Left forelimb (tissue), 1 donor: Measurements from ENCODE around the gene NSF.
"Not testable (repeated sequence)": the region's sequence is repeated elsewhere in the genome, so short reads cannot be mapped to it uniquely, and the experiment has no call there.

Source experiments
- DNase-seq: peaks from one replicate; pipeline ENCODE4 v3.0.0-alpha.2; 2018; ENCODE audit warnings: low spot score

The NSF gene

DNA sequence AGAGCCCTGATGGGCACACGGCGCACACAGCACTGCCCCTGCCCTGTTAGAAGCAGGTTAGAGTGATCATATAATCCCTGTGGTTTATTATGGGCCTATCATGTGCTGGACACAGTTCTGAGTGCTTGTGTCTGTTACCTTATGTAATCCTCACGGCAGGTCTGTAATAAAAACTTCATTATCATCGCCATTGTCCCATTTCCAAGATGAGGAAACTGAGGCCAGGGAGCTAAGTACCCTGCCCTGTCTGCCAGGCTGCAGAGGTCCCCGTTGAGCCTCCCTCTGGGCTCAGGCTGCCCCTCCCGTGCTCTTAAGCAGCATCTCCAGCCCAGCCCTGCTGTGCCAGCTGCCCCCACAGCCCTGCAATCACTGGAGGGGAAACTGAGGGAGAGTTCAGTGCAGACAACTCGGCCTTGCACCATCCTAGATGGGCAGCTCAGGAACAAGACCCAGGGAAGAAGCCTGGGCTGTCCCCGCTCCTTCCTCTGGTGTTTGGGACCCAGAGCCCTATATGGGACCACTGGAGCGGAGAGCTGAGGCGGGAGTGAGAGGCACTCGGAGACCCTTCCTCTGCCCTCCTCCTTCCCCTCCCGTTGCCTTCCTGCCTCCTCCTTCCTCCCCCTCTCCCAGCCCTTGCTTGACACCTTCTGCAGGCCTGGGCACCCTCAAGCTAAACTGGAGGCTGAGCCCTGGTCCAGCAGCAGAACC, 186.0 kb downstream of the NSF start:
- no peak for DNase-seq

DNA sequence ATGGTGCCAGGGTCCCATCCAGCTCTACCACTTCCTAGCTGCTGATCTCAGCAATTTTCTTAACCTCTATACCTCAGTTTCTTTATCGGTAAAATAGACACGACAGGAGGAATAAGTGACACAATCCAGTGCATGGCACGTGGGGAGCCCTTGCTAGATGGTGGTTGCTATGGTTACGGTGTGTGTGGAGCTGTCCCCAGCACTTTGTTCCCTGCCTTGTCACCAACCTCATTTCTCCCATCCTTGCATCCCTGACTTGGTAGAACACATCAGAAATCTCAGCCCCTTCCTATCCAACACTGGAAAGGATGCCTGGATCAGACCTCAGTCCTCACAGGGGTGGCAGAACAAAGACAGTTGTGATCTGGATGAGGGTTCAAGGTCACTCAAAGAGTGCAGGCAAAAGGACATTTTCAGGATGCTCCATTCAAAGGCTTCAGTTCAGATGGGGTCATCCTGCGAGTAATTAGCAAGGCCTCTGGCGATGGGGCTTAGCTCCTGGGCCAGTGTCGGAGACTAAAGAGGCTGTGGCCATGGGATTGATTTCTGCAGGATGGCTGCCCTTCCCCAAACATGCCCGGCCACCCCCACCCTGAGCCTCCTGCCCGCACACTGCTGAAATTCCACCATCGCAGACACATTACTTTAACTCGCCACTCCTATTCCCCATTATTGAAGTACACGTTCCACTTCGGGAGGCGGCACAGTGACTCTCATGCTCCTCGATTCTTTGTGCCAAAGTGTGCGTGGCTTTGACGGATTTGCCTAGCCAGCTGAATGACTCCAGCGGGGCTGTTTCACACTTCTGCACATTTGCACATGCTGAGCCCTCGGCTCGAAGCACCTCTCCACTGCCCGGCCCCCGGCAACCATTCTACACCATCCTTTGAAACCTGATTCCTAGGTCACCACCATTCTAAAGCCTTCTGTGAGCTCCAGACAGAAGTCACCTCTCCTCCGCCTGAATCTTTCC, 187.8 kb downstream of the NSF start:
- no peak for DNase-seq

DNA sequence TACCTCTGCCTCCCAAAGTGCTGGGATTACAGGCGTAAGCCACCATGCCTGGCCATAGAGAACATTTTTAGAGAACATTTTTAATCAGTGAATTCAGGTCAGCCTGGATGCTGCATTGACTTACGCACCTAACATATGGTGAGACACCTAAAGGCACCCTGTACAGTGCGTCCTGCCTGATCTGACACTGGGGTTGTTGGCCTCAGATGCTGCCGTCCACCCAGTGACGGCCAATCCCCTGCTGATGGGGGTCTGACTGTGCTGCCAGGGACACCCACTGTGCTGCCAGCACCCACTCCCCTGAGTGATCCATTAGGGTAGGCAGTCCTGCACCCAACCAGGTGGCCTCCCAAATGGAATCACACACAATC, 189.5 kb downstream of the NSF start:
- no peak for DNase-seq

DNA sequence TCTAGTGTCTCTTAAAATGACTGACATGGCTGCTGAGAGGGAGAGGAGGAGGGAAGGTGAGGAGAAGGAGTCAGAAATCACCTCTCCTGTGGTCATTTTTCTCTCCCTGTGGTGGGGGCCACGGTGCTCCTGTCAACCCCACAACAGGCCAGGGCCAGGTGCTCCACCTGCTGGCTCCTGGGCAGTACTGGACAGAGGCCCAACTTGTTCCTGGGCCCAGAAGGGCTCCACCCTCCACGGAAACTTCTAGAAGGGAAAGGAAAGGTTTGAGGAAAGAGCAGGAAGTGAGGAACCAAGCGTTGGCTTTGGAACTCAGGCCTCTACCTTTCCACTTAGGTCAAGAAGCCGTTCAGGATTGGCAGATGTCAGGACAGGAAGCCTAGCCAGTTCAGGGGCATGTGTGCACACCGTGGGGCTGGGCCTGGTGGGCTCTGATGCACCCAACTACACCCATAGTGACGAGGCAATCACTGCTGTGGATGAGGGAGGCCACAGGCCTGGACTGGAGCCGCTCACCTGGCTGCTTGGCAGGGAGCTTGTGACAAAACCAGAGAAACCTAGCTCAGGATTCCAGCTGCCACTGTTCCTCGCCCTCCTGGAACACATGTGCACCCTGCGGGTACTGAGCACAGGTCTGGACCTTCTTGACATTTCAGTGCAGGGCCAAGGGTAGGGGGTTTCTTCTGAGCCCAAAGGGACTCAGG, 191.9 kb downstream of the NSF start:
- DNase-seq = no peak

DNA sequence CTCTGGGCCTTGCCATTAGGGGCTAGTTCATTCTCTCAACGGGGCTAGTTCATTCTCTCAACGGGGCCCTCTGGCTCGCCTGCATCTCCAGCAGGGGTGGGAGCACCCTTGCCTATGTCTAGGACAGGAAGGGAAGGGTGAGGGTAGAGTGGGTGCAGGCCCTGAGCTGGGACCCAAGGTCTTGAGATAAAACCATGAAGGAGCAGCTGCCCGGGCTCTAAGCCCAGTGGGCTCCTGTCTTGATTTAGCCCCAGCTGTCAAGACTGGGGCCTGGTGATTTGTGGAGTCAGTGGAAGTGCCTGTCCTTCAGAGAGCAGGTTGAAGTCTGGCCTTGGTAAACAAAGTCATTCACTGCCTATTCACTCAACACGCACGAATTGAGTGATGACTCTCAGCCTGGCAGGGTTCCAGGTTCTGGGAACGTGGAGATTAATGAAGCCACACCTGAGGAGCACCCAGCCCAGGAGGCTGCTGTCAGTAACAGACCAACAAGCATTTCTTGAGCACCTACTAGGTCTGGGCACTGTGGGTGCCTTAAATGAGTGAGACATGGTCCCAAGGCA, 192.6 kb downstream of the NSF start:
- DNase-seq = no peak

DNA sequence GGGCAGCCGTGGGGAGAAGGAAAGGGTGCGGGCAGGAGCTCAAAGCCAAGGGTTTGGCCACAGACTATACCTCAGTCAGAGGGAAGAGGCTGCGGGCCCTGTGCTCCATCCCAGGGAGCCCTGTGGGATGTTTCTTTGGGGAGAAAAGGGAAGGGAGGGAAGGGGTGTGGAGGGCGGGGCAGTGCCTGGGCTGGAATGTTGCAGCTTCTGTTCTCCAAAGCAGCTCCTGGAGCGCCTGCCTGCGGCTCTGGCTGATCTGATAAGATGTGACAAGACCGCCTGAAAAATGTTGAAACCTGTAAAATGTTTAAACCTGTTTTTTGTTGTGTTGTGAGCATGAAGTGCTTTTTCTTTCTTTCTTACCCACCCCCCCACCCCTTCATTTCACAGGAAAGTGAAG, 195.2 kb downstream of the NSF start:
- DNase-seq = no peak

DNA sequence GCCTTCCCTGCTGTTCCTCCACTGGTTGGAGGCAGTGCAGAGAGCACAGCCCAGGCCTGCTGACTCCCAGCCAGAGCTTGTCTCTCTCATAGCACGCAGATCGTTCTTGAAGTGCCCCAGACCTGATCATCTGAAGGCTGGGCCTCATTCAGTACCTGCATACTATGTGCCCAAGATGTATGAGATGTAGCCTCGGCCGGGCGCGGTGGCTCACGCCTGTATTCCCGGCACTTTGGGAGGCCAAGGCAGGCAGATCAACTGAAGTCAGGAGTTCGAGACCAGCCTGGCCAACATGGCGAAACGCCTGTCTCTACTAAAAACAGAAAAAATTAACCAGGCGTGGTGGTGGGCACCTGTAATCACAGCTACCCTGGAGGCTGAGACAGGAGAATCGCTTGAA, 197.0 kb downstream of the NSF start:
- no peak for DNase-seq

DNA sequence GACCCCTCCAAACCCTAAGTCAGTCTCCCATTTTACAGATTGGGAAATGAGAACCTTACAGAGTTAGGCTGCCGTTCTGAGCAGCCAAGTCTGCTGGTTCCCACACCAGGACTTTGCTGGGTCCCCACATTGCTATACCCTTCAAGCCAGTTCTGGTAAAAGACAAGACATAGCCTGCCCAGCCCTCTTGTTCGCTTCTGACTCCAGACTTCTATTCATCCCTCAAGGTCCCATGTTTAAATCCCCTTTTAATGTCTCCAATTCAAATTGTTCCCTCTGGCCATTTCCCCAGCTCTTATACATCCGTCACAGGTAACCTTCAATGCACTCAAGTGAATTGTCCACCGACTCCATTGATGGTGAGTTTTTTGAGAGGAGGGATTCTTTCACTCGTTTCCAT, 197.8 kb downstream of the NSF start:
- no peak for DNase-seq

DNA sequence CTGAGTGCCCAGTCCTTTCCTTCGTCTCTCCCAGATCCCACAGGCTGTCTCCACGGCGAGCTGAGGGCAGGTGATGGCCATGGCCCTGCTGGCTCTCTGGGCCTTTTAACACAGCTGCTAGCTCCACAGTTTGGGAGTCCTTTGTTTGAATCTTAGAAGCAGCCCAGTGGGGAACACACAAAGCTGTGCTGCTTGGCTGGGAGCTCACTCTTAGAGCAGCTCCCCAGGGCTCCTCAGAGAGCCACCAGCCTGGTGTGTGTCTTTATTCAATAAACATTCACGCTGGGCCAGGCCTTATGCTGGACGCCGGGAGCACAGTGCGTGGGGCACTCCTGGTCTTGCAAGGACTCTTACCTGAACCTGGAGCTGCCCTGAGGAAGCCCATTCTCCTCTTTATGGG, 198.3 kb downstream of the NSF start:
- no peak for DNase-seq

DNA sequence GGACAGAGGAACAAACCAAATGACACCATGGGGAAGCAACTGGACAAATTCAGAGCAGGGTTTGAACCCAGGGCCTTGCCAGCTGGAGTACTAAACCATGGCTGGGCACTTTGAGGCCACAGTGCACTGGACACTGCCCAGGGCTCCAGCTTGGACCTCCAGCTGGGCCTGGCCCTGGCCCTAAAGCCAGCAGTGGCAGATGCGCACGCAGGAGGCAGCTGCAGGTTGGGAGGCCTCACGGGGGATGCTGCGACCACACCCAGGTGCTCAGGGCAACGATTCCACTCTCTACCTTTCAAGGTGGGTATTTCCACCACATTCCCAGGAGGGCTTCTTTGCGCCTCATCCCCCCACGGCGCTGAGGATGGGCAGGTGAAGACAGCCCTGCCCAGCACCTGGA, 199.1 kb downstream of the NSF start:
- no peak for DNase-seq

DNA sequence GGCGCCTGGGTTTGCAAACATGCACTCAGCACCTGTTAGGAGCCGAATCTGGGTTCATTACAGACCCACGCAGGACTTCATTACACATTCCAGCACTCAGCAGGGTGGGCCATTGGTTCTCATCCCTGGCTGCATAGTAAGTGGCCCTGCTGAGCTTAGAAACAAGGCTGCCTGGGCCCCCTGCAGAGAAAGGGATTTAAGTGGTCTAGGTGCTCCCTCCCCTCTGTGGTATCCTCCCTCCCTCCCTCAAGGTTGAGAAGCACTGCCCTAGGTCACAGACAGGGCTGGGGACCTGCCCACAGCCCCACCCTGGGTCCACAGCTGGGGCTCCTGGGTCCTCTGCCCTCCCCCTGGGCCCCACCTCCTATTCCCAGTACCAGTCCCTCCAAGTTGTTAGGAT, 199.7 kb downstream of the NSF start:
- DNase-seq = no peak

DNA sequence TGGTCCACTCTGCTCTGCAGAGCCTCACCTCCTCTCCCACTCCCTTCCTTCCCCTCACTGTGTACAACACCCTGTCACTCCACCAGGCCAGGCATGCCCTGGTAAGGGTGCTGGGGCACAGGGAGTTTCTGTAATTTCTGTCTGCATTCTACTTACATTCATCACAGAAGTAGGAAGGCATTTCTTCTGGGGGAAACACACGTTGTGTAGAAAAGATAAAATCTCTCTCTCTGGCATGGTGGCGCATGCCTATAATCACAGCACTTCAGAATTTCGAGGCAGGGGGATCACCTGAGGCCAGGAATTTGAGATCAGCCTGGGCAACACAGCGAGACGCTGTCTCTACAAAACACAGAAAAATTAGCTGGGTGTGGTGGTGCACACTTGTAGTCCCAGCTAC, 201.1 kb downstream of the NSF start:
- DNase-seq = no peak

DNA sequence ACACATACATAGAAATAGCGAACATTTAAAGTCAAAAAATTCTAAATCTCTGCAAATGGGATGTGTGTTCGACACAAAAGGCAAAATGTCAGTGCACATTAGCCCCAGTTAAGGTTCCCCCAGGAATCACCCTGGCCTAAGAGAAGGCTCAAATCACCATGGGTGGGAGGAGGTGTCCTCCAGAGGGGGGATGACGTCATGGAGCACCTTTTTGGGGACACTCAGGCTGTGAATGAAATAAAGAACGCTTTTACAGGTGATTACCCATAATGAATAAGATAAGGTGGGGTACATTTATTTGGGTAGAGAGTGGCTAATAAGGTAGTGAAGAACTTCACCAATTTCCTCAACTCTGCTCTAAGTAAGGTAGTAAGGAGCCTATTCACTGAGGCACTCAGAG, 201.6 kb downstream of the NSF start:
- DNase-seq = no peak

DNA sequence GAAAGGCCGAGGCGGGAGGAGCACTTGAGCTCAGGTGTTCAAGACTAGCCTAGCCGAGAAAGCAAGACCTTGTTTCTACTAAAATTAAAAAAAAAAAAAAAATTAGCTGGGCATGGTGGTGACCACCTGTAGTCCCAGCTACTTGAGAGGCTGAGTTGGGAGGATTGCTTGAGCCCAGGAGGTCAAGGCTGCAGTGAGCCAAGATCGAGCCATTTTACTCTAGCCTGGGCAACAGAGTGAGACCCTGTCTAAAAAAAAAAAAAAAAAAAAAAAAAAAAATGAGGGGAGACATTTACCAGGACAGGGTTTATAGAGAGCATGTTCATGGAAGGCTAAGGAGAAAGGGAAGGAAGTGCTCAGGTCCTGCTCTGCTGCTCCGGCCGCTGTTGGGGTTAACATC, 202.6 kb downstream of the NSF start:
- not testable (repeated sequence) for DNase-seq

DNA sequence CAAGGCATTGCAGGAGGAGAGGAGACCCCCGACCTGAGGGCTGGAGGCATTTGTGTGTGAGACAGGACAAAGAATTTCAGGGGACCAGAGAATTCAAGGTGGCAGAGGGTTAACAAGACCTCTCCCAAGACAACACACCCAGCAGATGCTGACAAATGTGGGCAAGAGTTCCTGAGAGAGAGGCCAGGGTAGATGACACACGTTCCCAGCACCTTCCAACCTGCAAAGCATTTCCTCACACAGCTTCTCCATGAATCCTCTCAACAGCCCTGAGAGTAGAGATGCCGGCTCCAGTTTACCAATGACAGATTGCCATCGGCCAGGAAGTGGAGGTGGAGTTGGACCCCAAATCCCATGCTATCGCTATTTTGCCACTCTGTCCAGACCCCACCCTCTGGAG, 203.1 kb downstream of the NSF start:
- DNase-seq = no peak

DNA sequence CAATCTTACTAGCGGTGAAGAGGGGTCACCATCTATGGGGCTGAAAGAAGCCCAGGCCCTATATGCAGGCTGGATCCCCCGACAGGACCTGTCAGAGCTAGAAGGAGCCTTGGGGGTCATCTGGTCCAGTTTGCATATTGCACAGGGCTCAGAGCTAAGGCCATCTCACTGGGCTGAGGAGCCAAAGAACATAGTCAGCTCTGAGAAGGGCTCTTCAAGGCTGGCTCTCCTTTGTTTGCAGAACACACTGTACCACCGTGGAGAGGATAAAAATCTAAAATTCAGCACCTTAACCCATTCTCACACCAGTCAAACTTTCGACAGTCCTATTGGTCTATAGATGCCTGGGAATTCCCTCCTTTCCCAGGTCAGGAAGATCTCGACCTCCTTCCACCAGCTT, 203.8 kb downstream of the NSF start:
- DNase-seq = no peak

DNA sequence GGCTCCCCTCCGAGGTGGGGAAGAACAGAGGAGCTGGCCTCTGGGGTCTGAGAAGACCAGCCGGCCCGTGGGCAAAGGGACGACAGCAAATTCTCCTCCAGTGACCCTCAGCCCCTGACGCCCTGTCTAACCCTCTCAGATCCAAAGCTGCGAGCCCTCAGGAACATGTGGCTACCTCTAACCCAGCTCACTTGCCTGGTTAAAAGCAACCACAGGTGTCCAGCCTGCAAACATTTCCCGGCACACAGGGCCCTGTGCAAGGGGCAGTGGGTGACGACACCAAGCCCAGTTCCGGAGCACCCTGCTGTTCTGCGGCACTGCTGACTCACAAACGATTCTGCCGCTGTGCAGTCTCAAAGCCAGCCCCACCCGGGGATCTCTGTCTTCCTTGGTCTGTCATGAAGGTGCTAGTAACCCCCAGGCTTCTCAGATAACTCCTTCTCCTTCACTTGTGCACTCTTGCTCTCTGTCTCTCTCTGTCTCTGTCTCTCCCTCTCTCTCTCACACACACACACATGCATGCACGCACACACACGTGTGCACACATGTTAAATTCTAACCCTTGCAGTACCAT, 205.0 kb downstream of the NSF start:
- no peak for DNase-seq

DNA sequence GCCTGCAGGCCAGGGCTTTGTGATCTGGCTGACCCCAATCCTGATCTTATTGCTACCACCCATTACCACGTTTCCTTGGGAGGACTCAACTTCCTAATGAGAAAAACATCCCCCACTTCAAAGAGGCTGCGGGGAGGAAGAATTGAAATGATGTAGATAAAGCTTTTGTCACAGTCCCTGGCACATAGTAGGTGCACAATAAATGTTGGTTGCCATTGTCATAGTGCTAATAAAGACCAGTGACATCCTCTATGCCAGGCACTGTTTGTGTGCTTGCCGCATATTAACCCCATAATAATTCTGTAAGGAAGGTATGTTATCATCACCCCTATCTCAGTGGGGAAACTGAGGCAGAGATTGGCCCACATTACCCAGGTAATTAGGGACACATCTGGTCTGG, 205.6 kb downstream of the NSF start:
- no peak for DNase-seq

DNA sequence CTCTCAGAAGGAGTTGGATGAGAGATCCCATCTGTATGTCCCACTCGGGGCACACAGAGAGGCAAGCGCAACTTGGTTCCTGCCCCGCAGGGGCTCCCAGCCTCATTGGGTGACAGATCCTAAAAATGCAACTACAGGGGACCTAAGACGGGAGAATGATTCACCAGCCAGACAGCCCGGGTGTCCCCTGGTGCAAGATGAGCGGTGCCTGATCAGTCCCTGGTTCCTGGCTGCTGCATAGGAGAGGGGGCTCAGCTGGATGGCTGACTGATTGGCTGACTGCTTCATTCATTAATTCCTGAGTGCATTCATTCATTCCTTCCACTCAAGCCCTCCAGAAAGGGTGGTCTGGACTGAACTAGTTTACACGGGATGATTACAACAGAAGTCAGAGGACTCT, 206.1 kb downstream of the NSF start:
- DNase-seq = no peak

DNA sequence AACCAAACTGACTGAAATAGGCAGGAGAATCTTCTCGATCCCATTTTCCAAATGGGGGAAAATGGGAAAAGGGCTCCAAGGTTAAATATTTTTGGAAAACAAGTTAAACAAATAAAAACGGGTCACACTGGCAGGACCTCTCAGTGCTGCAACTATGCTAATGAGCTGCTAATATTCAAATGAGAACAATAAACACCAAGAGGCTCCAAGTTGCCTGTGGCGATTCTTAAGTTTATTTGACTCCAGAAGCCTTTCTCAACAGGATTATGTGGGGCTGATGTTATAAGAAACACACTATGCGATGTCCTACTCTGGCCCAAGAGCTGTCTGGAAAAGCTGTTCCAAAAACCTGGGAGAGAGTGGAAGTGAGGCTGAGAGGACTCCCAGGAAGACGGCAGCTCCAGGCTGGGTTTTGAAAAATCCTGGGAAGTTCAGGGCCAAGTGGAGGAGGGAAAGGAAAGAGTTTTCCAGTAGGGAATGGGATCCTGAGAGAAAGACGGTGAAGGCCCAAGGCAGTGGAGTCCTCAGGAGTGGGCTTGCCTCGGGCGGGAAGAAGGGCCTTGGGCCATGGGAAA, 206.6 kb downstream of the NSF start:
- no peak for DNase-seq

DNA sequence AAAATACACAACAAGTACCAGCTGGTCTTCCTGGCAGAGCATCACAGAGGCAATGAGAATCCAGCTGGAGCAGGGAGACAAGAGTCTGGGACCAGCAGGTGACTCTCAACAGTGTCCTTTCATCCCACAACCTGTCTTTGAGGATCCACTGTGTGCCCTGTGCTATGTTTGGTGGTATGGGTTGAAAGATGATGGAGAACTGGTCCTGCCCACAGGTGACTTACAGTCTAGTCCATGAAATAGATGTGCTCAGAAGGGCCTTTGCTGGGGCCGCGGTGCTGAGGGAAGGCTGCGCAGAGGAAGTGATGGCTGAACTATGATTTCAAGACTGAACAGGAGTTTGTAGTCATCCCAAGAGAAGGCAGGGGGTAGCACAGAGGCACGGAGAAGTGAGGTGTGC, 210.1 kb downstream of the NSF start:
- DNase-seq = no peak

DNA sequence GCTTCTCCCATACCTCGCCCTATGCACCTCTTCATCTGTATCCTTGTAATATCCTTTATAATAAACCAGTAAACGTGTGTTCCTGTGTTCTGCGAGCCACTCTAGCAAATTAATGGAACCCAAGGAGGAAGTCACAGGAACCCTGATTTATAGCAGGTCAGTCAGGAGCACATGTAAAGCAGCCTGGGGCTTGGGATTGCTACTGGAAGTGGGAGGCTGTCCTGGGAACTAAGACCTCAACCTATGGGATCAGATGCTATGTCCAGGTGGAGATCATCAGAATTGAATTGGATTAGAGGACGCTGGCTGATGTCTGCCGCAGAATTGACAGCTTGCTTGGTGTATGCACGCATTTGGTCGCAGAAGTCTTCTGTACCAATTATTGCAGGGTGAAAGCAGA, 212.3 kb downstream of the NSF start:
- no peak for DNase-seq
